AG09319 (cell line): ENCODE measurements around the gene PTPRM.

Experiments
- DNase-seq: peaks from one replicate; pipeline ENCODE4 v3.0.0-alpha.2; 2010; ENCODE audit warnings: low read depth; ENCODE audit errors: extremely low read depth
- TF ChIP-seq, protein P1 (sequence below): IDR thresholded peaks from 2 replicates; pipeline ENCODE4 v1.5.1; 2011; ENCODE audit warnings: low read depth, mild to moderate bottlenecking, inconsistent platforms, low read length, moderate library complexity

PTPRM gene

DNA sequence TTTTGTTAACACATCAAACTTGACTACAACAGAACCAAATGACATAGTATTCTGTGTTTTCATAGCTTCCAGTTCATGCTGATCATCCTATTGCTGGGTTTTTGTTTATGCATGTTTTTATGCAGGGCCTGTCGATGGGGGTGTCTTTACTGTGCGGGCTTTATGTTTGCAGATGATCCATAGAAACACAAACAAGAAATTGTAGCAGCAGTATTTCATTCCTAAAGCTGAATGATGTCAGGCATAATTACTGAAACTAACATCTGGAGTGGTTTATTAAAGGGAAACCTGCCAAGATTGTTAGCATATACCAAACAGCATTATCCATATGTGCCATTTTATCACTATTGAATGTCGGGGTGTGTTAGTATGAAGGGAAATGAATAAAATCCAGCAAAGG, 129.7 kb downstream of the PTPRM start:
- peak; percentile 10 for DNase-seq
- TF ChIP-seq, protein P1, sequence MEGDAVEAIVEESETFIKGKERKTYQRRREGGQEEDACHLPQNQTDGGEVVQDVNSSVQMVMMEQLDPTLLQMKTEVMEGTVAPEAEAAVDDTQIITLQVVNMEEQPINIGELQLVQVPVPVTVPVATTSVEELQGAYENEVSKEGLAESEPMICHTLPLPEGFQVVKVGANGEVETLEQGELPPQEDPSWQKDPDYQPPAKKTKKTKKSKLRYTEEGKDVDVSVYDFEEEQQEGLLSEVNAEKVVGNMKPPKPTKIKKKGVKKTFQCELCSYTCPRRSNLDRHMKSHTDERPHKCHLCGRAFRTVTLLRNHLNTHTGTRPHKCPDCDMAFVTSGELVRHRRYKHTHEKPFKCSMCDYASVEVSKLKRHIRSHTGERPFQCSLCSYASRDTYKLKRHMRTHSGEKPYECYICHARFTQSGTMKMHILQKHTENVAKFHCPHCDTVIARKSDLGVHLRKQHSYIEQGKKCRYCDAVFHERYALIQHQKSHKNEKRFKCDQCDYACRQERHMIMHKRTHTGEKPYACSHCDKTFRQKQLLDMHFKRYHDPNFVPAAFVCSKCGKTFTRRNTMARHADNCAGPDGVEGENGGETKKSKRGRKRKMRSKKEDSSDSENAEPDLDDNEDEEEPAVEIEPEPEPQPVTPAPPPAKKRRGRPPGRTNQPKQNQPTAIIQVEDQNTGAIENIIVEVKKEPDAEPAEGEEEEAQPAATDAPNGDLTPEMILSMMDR, result no peak

DNA sequence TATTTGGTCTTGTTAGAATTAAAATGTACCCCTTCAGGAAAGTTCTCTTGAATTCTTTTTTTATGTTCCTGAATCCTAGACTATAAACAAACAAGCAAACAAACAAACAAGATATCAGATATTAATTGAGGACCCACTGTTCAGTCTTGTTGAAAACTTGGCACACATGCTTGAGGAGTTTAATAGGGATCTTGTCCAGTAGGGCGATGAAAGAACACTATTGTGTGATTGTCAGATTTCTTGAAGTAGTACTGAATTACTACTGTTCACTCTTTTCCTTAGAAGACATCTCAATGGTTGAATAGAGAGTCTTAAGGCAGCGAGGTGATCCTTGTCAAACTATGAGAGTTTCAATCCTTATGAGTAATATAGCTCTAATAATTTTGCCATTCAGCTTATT, 130.2 kb downstream of the PTPRM start:
- TF ChIP-seq, protein P1, result no peak
- DNase-seq, result no peak

DNA sequence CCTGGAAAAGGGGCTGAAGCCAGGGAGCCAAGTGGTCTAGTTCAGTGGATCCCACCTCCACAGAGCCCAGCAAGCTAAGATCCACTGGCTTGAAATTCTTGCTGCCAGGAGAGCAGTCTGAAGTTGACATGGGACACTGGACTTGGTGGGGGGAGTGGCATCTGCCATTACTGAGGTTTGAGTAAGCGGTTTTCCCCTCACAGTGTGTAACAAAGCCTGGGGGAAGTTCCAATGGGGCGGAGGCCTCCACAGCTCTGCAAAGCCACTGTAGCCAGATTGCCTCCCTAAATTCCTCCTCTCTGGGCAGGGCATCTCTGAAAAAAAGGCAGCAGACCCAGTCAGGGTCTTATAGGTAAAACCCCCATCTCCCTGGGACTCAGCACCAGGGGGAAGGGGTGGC, 144.4 kb downstream of the PTPRM start:
- DNase-seq, result no peak

DNA sequence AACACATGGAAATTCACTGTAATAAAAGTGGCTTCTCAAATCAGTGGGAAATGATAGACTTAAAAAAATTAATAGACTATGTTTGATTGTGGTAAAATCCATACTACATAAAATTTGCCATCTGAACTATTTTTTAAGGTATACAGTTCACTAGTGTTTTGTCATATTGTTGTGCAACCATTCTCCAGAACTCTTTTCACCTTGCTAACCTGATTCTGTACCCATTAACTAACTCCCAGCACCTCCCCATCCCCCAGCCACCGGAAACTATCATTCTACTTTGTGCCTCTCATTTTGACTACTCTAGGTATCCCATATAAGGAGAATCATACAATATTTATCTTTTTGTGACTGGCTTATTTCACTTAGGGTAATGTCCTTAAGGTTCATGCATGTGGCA, 153.3 kb downstream of the PTPRM start:
- TF ChIP-seq, protein P1, result no peak
- no peak for DNase-seq

More for the DNA sequence above, 144.4 kb downstream of the PTPRM start:
- TF ChIP-seq, protein P1, result no peak

DNA sequence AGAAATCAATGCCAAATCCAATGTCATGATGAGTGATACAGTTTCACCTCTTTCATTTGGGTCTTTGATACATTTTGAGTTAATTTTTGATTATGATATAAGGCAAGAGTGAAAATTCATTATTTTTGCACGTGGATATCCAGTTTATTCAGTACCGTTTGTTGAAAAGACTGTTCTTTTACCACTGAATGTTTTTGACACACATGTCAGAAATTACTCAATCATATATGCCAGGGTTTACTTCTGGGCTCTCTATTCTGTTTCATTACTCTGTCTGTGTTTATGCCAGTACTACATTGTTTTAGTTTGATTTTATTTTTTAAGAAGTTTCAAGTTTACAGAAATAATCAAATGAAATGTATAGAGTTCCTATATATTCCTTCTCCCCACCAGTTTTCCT, 154.4 kb downstream of the PTPRM start:
- TF ChIP-seq, protein P1, result no peak
- no peak for DNase-seq

DNA sequence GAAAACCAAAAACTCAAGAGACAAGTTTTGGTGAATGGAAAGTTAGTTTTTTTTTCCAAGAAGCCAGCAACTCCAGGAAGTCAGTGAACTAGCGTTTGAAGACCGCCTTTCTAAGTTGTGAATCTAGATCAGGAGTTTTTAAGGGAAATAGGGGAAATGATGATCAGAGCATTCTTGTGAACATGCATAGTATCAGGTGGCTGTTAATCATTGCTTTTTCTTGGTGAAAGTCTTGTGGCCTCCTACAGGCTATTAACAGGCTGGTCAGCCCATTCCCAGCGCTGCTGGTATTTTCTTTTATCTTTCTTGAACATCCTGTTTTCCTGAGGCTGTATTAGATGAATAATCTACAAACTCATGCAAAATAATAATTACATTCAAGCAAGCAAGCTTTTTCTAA, 155.8 kb downstream of the PTPRM start:
- DNase-seq, result no peak
- TF ChIP-seq, protein P1, result no peak

DNA sequence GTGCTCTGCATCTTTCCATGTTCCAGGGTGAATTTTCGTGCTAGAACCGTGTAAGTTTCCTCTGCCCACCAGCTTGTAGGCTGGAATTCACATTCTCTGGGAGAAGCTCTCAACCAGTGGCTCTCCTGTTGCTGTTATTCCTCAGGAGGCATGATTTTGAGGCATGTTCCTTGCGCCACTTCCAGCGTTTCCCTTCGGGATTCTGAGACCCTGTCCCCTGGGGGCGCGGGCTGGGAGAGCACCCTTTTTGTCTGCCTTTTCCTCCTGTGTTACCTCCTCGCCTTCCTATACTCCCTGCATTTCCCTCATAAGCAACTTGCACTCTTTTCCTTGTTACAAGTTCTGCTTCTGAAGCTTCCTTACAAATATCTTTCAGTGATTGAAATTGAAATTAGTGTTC, 156.4 kb downstream of the PTPRM start:
- TF ChIP-seq, protein P1, result no peak
- DNase-seq, result no peak

DNA sequence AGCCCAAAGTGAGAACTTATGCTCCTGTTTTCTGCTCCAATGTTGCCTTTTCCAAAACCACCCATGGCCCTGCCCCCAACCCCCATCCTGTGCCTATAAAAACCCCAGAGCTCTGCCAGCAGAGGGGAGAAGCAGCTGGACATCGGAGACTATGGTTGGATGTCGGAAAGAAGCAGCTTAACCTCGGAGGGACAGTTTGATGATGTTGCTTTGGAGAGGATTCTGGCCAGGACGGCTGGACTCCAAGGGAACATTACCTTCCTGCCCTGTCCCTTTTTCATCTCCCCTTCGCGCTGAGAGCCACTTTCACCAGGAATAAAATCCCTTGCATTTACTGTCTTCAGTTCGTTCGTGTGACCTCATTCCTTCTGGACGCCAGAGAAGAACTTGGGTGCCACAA, 158.4 kb downstream of the PTPRM start:
- TF ChIP-seq, protein P1, result no peak
- no peak for DNase-seq
